ENCODE results near the gene UGCG. TPM values are rescaled to one million over a fixed set of nuclear protein-coding genes. Genes with fewer than 3 reads are reported as not detected.

The UGCG gene
- total and polyA plus RNA-seq, 2 of the 4 experiments (the other 2 are of a cell fraction) = 84.2 to 104 TPM

GRCh38 chr9:111873901-111874300, 22.7 kb upstream of the UGCG start:
- Histone ChIP-seq H3K4ac (ENCODE audit: low read depth, low read length) (no peak overlapping the region), H3K9ac (ENCODE audit: low read depth, low read length) (no peak overlapping the region), H2BK15ac (ENCODE audit: low read depth, low read length) (no peak overlapping the region), H2BK5ac (ENCODE audit: low read depth, low read length, poor library complexity, severe bottlenecking) (no peak overlapping the region), H3K36me3 (ENCODE audit: control insufficient read depth, insufficient read depth, low read length) (no peaks in the 10 kb centered on the region), H2AK5ac (ENCODE audit: low read depth, low read length) (no peak overlapping the region), H3K9me3 (ENCODE audit: control insufficient read depth, insufficient read depth, low read length) (no peaks in the 10 kb centered on the region), H3K79me1 (ENCODE audit: low read depth in 1 of 2, low read length in 2 of 2) (no peaks in the 10 kb centered on the region), H3K4me3 (ENCODE audit: insufficient read depth, low read depth, low read length) (no peak overlapping the region), H4K91ac (ENCODE audit: insufficient read depth, low read depth, low read length) (no peak overlapping the region), H3K4me2 (ENCODE audit: low read depth, low read length) (no peak overlapping the region), H3K23ac (ENCODE audit: low read depth, low read length) (no peak overlapping the region), H2BK20ac (ENCODE audit: low read depth, low read length) (no peak overlapping the region), H2AFZ (replicated peaks; ENCODE audit: low read length, poor library complexity) (no peak overlapping the region), H3K27ac (ENCODE audit: insufficient read depth, low read length) (no peak overlapping the region), H4K8ac (ENCODE audit: low read depth in 2 of 2, low read length in 2 of 2) (no peak overlapping the region), H3K4me1 (ENCODE audit: control insufficient read depth, insufficient read depth, low read length) (no peaks in the 10 kb centered on the region), H4K20me1 (ENCODE audit: insufficient read depth, low read length) (no peaks in the 10 kb centered on the region), H2AK9ac (replicated peaks; ENCODE audit: low read depth, low read length, poor library complexity) (no peak overlapping the region), H3K9me1 (ENCODE audit: insufficient read depth, low read length) (no peaks in the 10 kb centered on the region), H3K14ac (replicated peaks; ENCODE audit: low read depth, low read length) (no peak overlapping the region), H3K18ac (ENCODE audit: low read depth, low read length) (no peak overlapping the region), H4K5ac (ENCODE audit: low read depth, low read length) (no peak overlapping the region), H3K56ac (ENCODE audit: extremely low read depth, insufficient read depth, low read length) (no peak overlapping the region), H2BK120ac (ENCODE audit: low read depth, low read length) (no peak overlapping the region), H3K27me3 (ENCODE audit: control insufficient read depth, insufficient read depth, low read length) (no peaks in the 10 kb centered on the region)
- ChIA-PET CTCF (no interaction called here), POLR2A (ENCODE audit: unreplicated experiment) (no interaction called here)
- in situ Hi-C loops (cut with MboI; ENCODE audit: low sequenced_read_pairs) = no loop called here
- intact Hi-C loops (cut with micrococcal nuclease) = no loop called here
- TF ChIP-seq POLR2A (IDR thresholded peaks at IDR 0.05; ENCODE audit: low read depth, low read length) (no peak), FOS (IDR thresholded peaks at IDR 0.05; ENCODE audit: low read depth, low read length) (no peak), ELK1 (IDR thresholded peaks at IDR 0.05; ENCODE audit: borderline replicate concordance, low read depth, low read length) (no peak), RFX5 (IDR thresholded peaks at IDR 0.05; ENCODE audit: low read depth, low read length) (no peak), CTCF (conservative IDR thresholded peaks at IDR 0.05; ENCODE audit: low read depth, low read length) (no peak), NFE2L2 (IDR thresholded peaks at IDR 0.05; ENCODE audit: low read depth, low read length) (no peak), RAD21 (IDR thresholded peaks at IDR 0.05; ENCODE audit: low read length) (no peak), CHD1 (IDR thresholded peaks at IDR 0.05; ENCODE audit: low read depth, low read length) (no peak), MAZ (IDR thresholded peaks at IDR 0.05; ENCODE audit: borderline replicate concordance, low read depth, low read length) (no peak), SMC3 (IDR thresholded peaks at IDR 0.05; ENCODE audit: low read depth, low read length) (no peak), CEBPB (IDR thresholded peaks at IDR 0.05; ENCODE audit: low read depth, low read length) (no peak), USF2 (IDR thresholded peaks at IDR 0.05; ENCODE audit: low read depth, low read length) (no peak), MXI1 (IDR thresholded peaks at IDR 0.05; ENCODE audit: borderline replicate concordance, low read depth, low read length) (no peak), MAFK (IDR thresholded peaks at IDR 0.05; ENCODE audit: low read depth, low read length) (no peak), RCOR1 (IDR thresholded peaks at IDR 0.05; ENCODE audit: insufficient replicate concordance, low read length) (no peak)
- dilution Hi-C loops (cut with HindIII; ENCODE audit: low sequenced_read_pairs, unreplicated experiment) = no loop called here
- no TSS peak for BruUV-seq (replicated peaks)
- DNase-seq = no peak
- no peak for ATAC-seq (ENCODE audit: low read depth)
- WGBS, 2 experiments (ENCODE audit: extremely low coverage in 2 of 2, insufficient read length in 1 of 2) = 80% methylated on average over 1 of the region's 6 CpGs; no CpG with 5 or more reads in 1 of the 2 experiments
